GM10248 (cell line): ENCODE results near the gene DBH.

Experiments
- CTCF ChIA-PET: fragments of 300-600 bp; sonication (Branson Sonifier 250); formaldehyde crosslinking; extraction: SDS; loops from one replicate; lab custom pipeline; 2021; ENCODE audit warnings: antibody characterized with exemption; lab: Yijun Ruan, JAX
- POLR2A ChIA-PET: fragments of 350-650 bp; sonication (Branson Sonifier 250); formaldehyde crosslinking; extraction: SDS; loops from one replicate; lab custom pipeline; 2020; ENCODE audit warnings: antibody characterized with exemption; lab: Yijun Ruan, JAX
- DNase-seq: peaks from one replicate; pipeline ENCODE4 v3.0.0; 2012; ENCODE audit errors: extremely low spot score
- CTCF ChIP-seq: IDR thresholded peaks from 2 replicates; pipeline ENCODE4 v1.5.1; 2012; ENCODE audit warnings: mild to moderate bottlenecking, low read depth; ENCODE audit errors: extremely low read depth, missing control alignments, control extremely low read depth

The DBH gene

GRCh38 chr9:133680250-133680975, 44.2 kb downstream of the DBH start:
- ChIA-PET CTCF (interaction anchor here (0.9 kb wide), 1 partner anchor 13 kb away, joined by 3 read pairs; no protein-coding TSS in a partner anchor), POLR2A (no interaction called here)
- no peak for TF ChIP-seq CTCF
- DNase-seq, result no peak

- no peak for TF ChIP-seq CTCF
- no peak for DNase-seq
- ChIA-PET CTCF (interaction anchor here (0.9 kb wide), 1 partner anchor 13 kb away, joined by 3 read pairs; no protein-coding TSS in a partner anchor), POLR2A (no interaction called here)
These were observed 45.0 kb downstream of the DBH start for GRCh38 chr9:133680976-133681657.

- CTCF ChIA-PET, result no interaction called here
- POLR2A ChIA-PET, result no interaction called here
These were observed 45.6 kb downstream of the DBH start for GRCh38 chr9:133681658-133682306.

GRCh38 chr9:133682818-133683585, 46.8 kb downstream of the DBH start:
- ChIA-PET CTCF (interaction anchor here (1.3 kb wide), 1 partner anchor 11 kb away, joined by 3 read pairs; no protein-coding TSS in a partner anchor), POLR2A (no interaction called here)
- no peak for DNase-seq
- TF ChIP-seq CTCF, result no peak

More at GRCh38 chr9:133681658-133682306, 45.6 kb downstream of the DBH start:
- DNase-seq, result no peak
- TF ChIP-seq CTCF, result no peak

- ChIA-PET POLR2A (no interaction called here), CTCF (interaction anchor here (1.3 kb wide), 1 partner anchor 10 kb away, joined by 3 read pairs; no protein-coding TSS in a partner anchor)
- no peak for TF ChIP-seq CTCF
- no peak for DNase-seq
These were observed 47.5 kb downstream of the DBH start for GRCh38 chr9:133683586-133684120.
